GM23248 (cell line): ENCODE measurements around the gene SEMA7A.

Experiments
- EZH2 ChIP-seq: fragments of 200-600 bp; sonication (generic); IDR thresholded peaks from 2 replicates; pipeline ENCODE4 v1.6.1; 2018; ENCODE audit warnings: antibody characterized with exemption, mild to moderate bottlenecking; ENCODE audit not compliant: insufficient read depth, poor library complexity, severe bottlenecking
- EZH2phosphoT487 ChIP-seq: fragments of 200-600 bp; sonication (generic); IDR thresholded peaks from 2 replicates; pipeline ENCODE4 v1.6.1; 2018; ENCODE audit warnings: antibody characterized with exemption, moderate library complexity, mild to moderate bottlenecking, low read depth; ENCODE audit not compliant: insufficient read depth

- TF ChIP-seq EZH2 (no peak), EZH2phosphoT487 (no peak)
Measured at GRCh38 chr15:74428442-74428787, 5.3 kb downstream of the SEMA7A start.
